Endodermal cell (in vitro differentiated cells): Measurements from ENCODE around the gene BBOX1. TPM values are rescaled to one million over a fixed set of nuclear protein-coding genes. Genes with fewer than 3 reads are reported as not detected.

Experiments
- DNase-seq: peaks from one replicate; pipeline ENCODE4 v3.0.0-alpha.2; 2017
- H3K27ac ChIP-seq: 2 replicates; pipeline ENCODE4 v1.5.1; 2013; ENCODE audit warnings: mild to moderate bottlenecking, low read depth, low read length, moderate library complexity
- H3K27me3 ChIP-seq: 2 replicates; pipeline ENCODE4 v1.6.1; 2013; ENCODE audit warnings: mild to moderate bottlenecking, low read length, moderate library complexity; ENCODE audit not compliant: insufficient read depth, control insufficient read depth, poor library complexity, severe bottlenecking
- H3K36me3 ChIP-seq: 2 replicates; pipeline ENCODE4 v1.7.0; 2013; ENCODE audit warnings: mild to moderate bottlenecking, low read length, moderate library complexity; ENCODE audit not compliant: control insufficient read depth, insufficient read depth
- H3K4me1 ChIP-seq: one replicate; pipeline ENCODE4 v1.7.0; 2013; ENCODE audit warnings: low read length; ENCODE audit not compliant: control insufficient read depth, insufficient read depth
- H3K4me3 ChIP-seq: 2 replicates; pipeline ENCODE4 v1.5.1; 2013; ENCODE audit warnings: mild to moderate bottlenecking, low read length, moderate library complexity
- H3K9ac ChIP-seq: 2 replicates; pipeline ENCODE4 v1.6.1; 2013; ENCODE audit warnings: mild to moderate bottlenecking, low read length, moderate library complexity; ENCODE audit not compliant: poor library complexity, severe bottlenecking; ENCODE audit errors: extremely low read depth
- H3K9me3 ChIP-seq: 2 replicates; pipeline ENCODE4 v1.6.1; 2013; ENCODE audit warnings: mild to moderate bottlenecking, low read length, moderate library complexity; ENCODE audit not compliant: control insufficient read depth
- H3K27ac Mint-ChIP-seq: 2 replicates; pipeline ENCODE4 v1.8.0; 2020; ENCODE audit warnings: mixed read lengths
- H3K27me3 Mint-ChIP-seq: 2 replicates; pipeline ENCODE4 v1.8.0; 2021; ENCODE audit warnings: mild to moderate bottlenecking, mixed read lengths; ENCODE audit not compliant: insufficient read depth
- H3K36me3 Mint-ChIP-seq: 2 replicates; pipeline ENCODE4 v1.8.0; 2020; ENCODE audit warnings: low read depth, mixed read lengths
- H3K4me1 Mint-ChIP-seq: 2 replicates; pipeline ENCODE4 v1.8.0; 2020; ENCODE audit warnings: mixed read lengths
- H3K4me3 Mint-ChIP-seq: 2 replicates; pipeline ENCODE4 v1.8.0; 2020; ENCODE audit warnings: mild to moderate bottlenecking, moderate library complexity, mixed read lengths
- H3K9me3 Mint-ChIP-seq: 2 replicates; pipeline ENCODE4 v1.8.0; 2020; ENCODE audit warnings: mild to moderate bottlenecking, mixed read lengths
- CTCF ChIP-seq: fragments of 200-600 bp; sonication (generic); conservative IDR thresholded peaks from 2 replicates; pipeline ENCODE4 v1.5.0; 2021; ENCODE audit warnings: antibody characterized with exemption, mild to moderate bottlenecking
- WGBS, 2 experiments: methylation state at CpG; one replicate each; pipeline versions ENCODE4 v1.1.5 to v1.1.7; 2013; ENCODE audit warnings: missing lambda C conversion rate in 2 of 2, mixed read lengths in 1 of 2; ENCODE audit not compliant: insufficient coverage in 1 of 2, insufficient read length in 1 of 2; 5-methylcytosine and 5-hydroxymethylcytosine counted together
- total RNA-seq, 2 donors: library from RNA; stranded (reverse); fragmentation: NEBNext Ultra II Directional in 1 of 2; extraction: Animal tissue kit (Norgen Biotek cat#: 25700) in 1 of 2; gene quantifications; 2 replicates in 1 of 2; 3 replicates in 1 of 2; pipeline ENCODE4 v1.2.1, GENCODE V29; 2021

BBOX1 gene
- total RNA-seq, 2 donors from 2014 or later = not detected

DNA sequence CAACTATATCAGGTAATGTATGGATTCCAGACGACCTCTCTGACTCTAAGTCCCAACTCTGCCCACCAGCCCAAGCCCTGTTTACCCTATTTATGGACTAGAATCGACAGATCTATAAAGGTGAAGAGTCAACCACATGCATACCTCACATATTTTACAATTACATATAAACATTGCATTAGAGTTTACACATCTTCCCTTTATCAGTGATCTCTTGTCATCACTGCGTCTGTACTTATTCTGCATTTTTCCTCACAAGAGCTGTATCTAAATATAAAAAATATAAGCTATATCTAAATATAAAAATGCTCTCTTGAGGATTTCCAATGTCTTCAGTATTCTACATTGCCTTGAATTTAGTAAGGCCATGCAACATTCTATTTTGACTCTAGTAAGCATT, 38.2 kb upstream of the BBOX1 start:
- no peaks in the 10 kb centered on the region for H3K9me3 Mint-ChIP-seq

GRCh38 chr11:27002838-27003237, 37.8 kb upstream of the BBOX1 start:
- Histone ChIP-seq H3K9me3 (no peaks in the 10 kb centered on the region), H3K36me3 (no peaks in the 10 kb centered on the region), H3K9ac (no peak overlapping the region), H3K27ac (no peak overlapping the region), H3K27me3 (no peaks in the 10 kb centered on the region), H3K4me1 (no peaks in the 10 kb centered on the region), H3K4me3 (no peak overlapping the region)
- no peak for DNase-seq
- Mint-ChIP-seq H3K4me3 (no peak overlapping the region), H3K4me1 (no peaks in the 10 kb centered on the region), H3K27me3 (no peaks in the 10 kb centered on the region), H3K36me3 (no peaks in the 10 kb centered on the region), H3K27ac (no peak overlapping the region), H3K9me3 (no peaks in the 10 kb centered on the region)
- WGBS, 2 experiments = 83 to 86% methylated on average over 1 to 3 of the region's 4 CpGs
- no peak for TF ChIP-seq CTCF

More for the DNA sequence above, 38.2 kb upstream of the BBOX1 start:
- no peaks in the 10 kb centered on the region for H3K4me1 ChIP-seq
- H3K9ac ChIP-seq = no peak overlapping the region
- H3K27me3 ChIP-seq = no peaks in the 10 kb centered on the region
- no peak overlapping the region for H3K4me3 ChIP-seq
- Mint-ChIP-seq H3K4me3 (no peak overlapping the region), H3K27me3 (peaks cover under 1% of the 10 kb centered on the region), H3K36me3 (no peaks in the 10 kb centered on the region), H3K27ac (no peak overlapping the region), H3K4me1 (no peaks in the 10 kb centered on the region)
- no peak for DNase-seq
- WGBS, 2 experiments = 87 to 92% methylated on average over 2 to 3 of the region's 3 CpGs
- H3K36me3 ChIP-seq = no peaks in the 10 kb centered on the region
- no peaks in the 10 kb centered on the region for H3K9me3 ChIP-seq
- no peak overlapping the region for H3K27ac ChIP-seq
- TF ChIP-seq CTCF = no peak

- Mint-ChIP-seq H3K36me3 (no peaks in the 10 kb centered on the region), H3K4me1 (no peaks in the 10 kb centered on the region), H3K9me3 (no peaks in the 10 kb centered on the region), H3K4me3 (no peak overlapping the region), H3K27ac (no peak overlapping the region), H3K27me3 (no peaks in the 10 kb centered on the region)
- Histone ChIP-seq H3K9ac (no peak overlapping the region), H3K4me1 (no peaks in the 10 kb centered on the region), H3K36me3 (no peaks in the 10 kb centered on the region), H3K27me3 (no peaks in the 10 kb centered on the region), H3K4me3 (no peak overlapping the region), H3K27ac (no peak overlapping the region), H3K9me3 (no peaks in the 10 kb centered on the region)
- TF ChIP-seq CTCF = no peak
- WGBS, 2 experiments = 93 to 100% methylated on average over 2 of the region's 2 CpGs
- no peak for DNase-seq
These were observed 36.5 kb upstream of the BBOX1 start for GRCh38 chr11:27004103-27004502.
